GM18507 (cell line): ENCODE data around the gene GOLGA8G.
"Not testable (repeated sequence)": the region's sequence is repeated elsewhere in the genome, so short reads cannot be mapped to it uniquely, and the experiment has no call there.

Experiments
- DNase-seq: peaks from one replicate; pipeline ENCODE4 v3.0.0; 2011; ENCODE audit warnings: low read depth; ENCODE audit not compliant: insufficient read length; ENCODE audit errors: extremely low spot score
- FAIRE-seq: peaks from 2 replicates; lab custom pipeline; 2011; peaks lifted over from hg19 to GRCh38; lab: Jason Lieb, UNC

GOLGA8G gene, protein sequence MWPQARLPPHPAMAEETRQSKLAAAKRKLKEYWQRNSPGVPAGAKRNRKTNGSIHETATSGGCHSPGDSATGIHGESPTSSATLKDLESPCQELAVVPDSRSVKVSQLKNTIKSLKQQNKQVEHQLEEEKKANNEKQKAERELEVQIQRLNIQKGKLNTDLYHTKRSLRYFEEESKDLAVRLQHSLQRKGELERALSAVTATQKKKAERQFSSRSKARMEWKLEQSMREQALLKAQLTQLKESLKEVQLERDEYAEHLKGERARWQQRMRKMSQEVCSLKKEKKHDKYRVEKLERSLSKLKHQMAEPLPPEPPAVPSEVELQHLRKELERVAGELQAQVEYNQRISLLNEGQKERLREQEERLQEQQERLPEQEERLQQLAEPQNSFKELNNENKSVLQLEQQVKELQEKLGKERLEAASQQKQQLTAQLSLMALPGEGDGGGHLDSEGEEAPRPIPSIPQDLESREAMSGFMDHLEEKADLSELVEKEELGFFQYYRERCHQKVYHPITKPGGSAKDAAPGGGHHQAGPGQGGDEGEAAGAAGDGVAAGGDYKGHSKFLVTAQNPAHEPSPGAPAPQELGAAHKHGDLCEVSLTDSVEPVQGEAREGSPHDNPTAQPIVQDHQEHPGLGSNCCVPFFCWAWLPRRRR

DNA sequence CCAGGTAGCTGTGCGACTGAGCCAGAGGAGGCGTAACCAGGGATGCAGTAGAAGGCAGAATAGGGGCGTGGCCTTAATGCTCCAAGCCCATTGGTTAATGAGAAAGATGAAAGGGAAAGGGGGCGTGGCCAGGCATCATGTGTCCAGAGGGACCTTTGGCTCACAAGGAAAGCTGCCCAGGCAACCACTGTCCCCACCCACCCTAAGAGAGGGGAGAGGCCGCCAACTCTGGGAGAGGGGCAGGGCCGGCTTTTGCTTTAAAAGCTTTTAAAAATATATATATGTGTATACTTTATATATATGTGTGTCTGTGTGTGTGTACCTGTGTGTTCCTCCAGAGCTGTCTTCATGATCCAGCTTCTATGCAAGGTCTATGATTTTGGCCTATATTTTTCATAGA, at the start of gene GOLGA8G:
TSS of gene GOLGA8G (minus strand) at position 18 of the 400 bp plus-strand sequence. CDS start 62 bp downstream, outside the sequence.
- not testable (repeated sequence) for DNase-seq, FAIRE-seq

DNA sequence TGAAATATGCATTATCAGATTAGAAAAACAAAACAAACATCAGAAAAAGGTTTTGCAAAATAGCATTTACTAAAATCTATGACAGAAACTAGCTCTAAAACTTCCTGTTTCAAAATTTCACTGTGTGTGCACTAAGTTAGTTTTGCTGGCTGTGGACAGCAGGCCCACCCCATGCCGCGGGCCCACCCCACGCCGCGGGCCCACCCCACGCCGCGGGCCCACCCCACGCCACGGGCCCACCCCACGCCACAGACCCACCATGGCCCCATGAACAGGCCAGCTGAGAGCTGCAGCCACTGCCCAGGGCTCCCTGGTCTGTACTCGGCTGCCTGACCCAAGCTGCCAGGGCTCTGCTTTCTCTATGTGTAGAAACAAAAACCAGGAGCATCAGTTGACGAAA, 40.6 kb upstream of the GOLGA8G start:
- not testable (repeated sequence) for DNase-seq, FAIRE-seq

DNA sequence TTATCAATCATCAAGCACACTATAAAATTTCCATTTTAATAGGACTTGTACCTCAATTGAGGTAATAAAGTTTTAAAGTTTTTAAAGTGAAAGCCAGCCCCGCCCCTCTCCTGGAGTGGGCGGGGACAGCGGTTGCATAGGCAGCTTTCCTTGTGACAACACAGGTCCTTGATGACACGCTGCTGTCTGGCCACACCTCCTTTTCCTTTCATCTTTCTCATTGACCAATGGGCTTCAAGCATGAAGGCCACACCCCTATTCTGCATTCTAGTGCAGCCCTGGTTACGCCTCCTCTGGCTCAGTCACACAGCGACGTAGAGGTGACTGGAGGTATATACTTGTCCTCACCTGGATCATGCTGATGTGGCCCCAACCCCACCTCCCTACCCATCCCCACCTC, 20.5 kb upstream of the GOLGA8G start, which contains the start of gene GOLGA6L25:
TSS of gene GOLGA6L25 (plus strand) at position 301 of the 400 bp plus-strand sequence. CDS start at position 362, 61 bp downstream.
- DNase-seq, FAIRE-seq: not testable (repeated sequence)

DNA sequence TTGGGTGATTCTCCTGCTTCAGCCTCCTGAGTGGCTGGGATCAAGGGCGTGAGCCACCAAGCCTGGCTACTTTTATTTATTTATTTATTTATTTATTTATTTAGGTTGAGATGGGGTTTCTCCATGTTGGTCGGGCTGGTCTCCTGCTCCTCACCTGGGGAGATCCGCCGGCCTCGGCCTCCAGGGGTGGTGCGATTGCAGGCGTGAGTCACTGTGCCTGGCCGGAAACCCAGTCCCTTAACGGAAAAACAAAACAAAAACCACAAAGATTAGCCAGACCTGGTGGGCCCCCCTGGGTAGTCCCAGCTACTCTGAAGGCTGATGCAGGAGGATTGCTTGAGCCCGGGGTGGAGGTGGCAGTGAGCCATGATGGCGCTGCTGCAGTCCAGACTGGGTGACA, 17.6 kb downstream of the GOLGA8G start:
- not testable (repeated sequence) for DNase-seq, FAIRE-seq

DNA sequence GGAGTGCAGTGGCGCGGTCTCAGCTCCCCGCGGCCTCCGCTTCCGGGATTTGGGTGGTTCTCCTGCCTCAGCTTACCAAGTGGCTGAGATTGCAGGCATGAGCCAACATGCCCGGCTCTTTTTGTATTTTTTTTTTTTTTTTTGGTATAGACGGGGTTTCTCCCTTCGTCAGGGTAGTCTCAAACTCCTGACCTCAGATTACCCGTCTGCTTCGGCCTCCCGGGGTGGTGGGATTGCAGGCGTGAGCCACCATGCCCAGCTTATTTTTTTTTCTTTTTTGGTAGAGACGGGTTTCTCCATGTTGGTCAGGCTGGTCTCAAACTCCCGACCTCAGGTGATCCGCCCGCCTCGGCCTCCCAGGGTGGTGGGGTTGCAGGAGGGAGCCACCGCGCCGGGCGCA, 18.6 kb downstream of the GOLGA8G start:
- DNase-seq, FAIRE-seq: not testable (repeated sequence)

DNA sequence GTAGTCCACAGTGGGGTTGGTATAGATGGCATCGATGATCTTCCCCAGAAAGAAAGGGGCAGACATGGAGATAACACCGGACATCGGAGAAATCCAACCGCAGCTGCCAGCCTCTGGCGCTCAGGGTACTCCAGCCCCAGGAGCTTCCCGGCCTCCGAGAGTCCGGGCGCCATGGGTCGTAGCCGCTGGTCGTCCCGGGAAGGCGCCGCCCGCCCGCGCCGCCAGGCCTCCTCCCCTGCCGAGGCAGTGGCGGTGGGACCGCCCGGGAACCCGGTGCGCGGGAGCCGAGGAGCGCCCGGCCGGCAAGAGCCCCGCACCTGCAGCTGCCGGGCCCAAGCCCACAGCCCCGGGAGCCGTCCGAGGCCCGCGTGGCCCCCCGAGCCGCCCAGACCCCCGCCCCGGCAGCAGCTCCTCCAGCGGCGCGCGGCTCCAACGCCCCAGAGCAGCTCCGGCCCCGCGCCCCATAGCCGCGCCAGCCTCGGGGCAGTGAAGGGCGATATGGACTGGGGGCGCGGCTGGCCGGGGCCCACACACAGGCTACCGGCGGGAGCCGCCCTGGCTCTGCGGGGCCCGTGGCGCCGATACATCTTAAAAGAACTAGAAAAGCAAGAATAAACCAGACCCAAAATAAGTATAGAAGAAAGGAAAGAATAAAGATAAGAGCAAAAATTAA, 24.4 kb downstream of the GOLGA8G start:
- FAIRE-seq, DNase-seq: not testable (repeated sequence)

DNA sequence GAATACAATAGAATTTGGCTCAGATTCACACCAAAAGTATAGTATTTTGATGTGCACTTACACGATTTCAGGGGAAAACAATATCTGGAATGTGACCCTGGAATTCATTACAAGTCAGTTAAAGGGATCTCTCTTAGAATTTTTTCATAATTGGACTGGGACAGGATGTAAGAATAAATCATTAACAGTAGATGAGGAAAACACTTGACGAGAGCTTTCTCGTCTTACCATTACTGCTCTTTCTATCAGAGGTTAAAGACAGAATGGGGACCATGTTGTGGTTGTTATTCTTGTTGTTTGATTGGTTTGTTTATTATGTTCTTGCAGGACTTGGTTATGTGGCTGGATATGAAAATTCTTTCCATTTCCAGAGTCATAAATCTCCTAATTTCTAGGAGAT, 51.4 kb downstream of the GOLGA8G start:
- not testable (repeated sequence) for FAIRE-seq, DNase-seq
